HepG2 (cell line): ENCODE measurements around the gene TMEM8B. TPM values are rescaled to one million over a fixed set of nuclear protein-coding genes. Genes with fewer than 3 reads are reported as not detected.

Source experiments
- ARID3A ChIP-seq: IDR thresholded peaks from 2 replicates; pipeline ENCODE4 v1.6.1; 2012; ENCODE audit warnings: low read depth, low read length, improper control_type of control experiment
- CREB3 ChIP-seq: sonication (generic); formaldehyde crosslinking; IDR thresholded peaks from 2 replicates; pipeline ENCODE4 v1.5.0; 2020; ENCODE audit warnings: missing genetic modification reagents
- HOXD1 ChIP-seq: sonication (generic); formaldehyde crosslinking; IDR thresholded peaks from 2 replicates; pipeline ENCODE4 v1.5.0; 2020; ENCODE audit warnings: missing genetic modification reagents
- ISX ChIP-seq: sonication (generic); formaldehyde crosslinking; conservative IDR thresholded peaks from 2 replicates; pipeline ENCODE4 v1.5.0; 2020; ENCODE audit warnings: missing genetic modification reagents
- KAT7 ChIP-seq: IDR thresholded peaks from 2 replicates; pipeline ENCODE4 v1.6.1; 2018; ENCODE audit warnings: borderline replicate concordance, missing compliant biosample characterization
- KLF11 ChIP-seq: IDR thresholded peaks from 2 replicates; pipeline ENCODE4 v1.6.1; 2016; ENCODE audit warnings: missing compliant biosample characterization
- KMT2A ChIP-seq: sonication (generic); formaldehyde crosslinking; IDR thresholded peaks from 2 replicates; pipeline ENCODE4 v1.4.0; 2020; ENCODE audit warnings: missing genetic modification reagents
- MYC ChIP-seq: sonication (generic); formaldehyde crosslinking; IDR thresholded peaks from 2 replicates; pipeline ENCODE4 v1.9.0; 2021; ENCODE audit warnings: missing genetic modification reagents, borderline replicate concordance
- RORA ChIP-seq: sonication (generic); formaldehyde crosslinking; IDR thresholded peaks from 2 replicates; pipeline ENCODE4 v1.5.0; 2020; ENCODE audit warnings: mild to moderate bottlenecking, missing genetic modification reagents, moderate library complexity
- SALL1 ChIP-seq: sonication (generic); formaldehyde crosslinking; IDR thresholded peaks from 2 replicates; pipeline ENCODE4 v1.8.0; 2022; ENCODE audit warnings: mild to moderate bottlenecking, missing genetic modification reagents
- SP4 ChIP-seq: sonication (generic); formaldehyde crosslinking; IDR thresholded peaks from 2 replicates; pipeline ENCODE4 v1.8.1; 2023; ENCODE audit warnings: mild to moderate bottlenecking, missing genetic modification reagents
- TAF15 ChIP-seq: fragments of 200-400 bp; formaldehyde crosslinking; IDR thresholded peaks from one replicate; pipeline ENCODE4 v1.6.1; 2018; ENCODE audit warnings: mild to moderate bottlenecking, low read depth, low read length; ENCODE audit not compliant: poor library complexity, severe bottlenecking
- TBX3 ChIP-seq: fragments of 450-650 bp; IDR thresholded peaks from 2 replicates; pipeline ENCODE4 v1.6.1; 2017; ENCODE audit warnings: antibody characterized with exemption, mild to moderate bottlenecking, inconsistent platforms, borderline replicate concordance
- THYN1 ChIP-seq: sonication (generic); formaldehyde crosslinking; IDR thresholded peaks from 2 replicates; pipeline ENCODE4 v1.8.1; 2023; ENCODE audit warnings: low read depth, mild to moderate bottlenecking, moderate library complexity, missing genetic modification reagents, borderline replicate concordance
- TIGD3 ChIP-seq: sonication (generic); formaldehyde crosslinking; IDR thresholded peaks from 2 replicates; pipeline ENCODE4 v1.5.1; 2020; ENCODE audit warnings: mild to moderate bottlenecking, missing genetic modification reagents, borderline replicate concordance
- ZBTB10 ChIP-seq: sonication (generic); formaldehyde crosslinking; IDR thresholded peaks from 2 replicates; pipeline ENCODE4 v1.4.0; 2020; ENCODE audit warnings: missing genetic modification reagents, borderline replicate concordance
- ZBTB34 ChIP-seq: sonication (generic); formaldehyde crosslinking; IDR thresholded peaks from 2 replicates; pipeline ENCODE4 v1.8.0; 2022; ENCODE audit warnings: mild to moderate bottlenecking, missing genetic modification reagents
- ZFP36L1 ChIP-seq: sonication (generic); formaldehyde crosslinking; IDR thresholded peaks from 2 replicates; pipeline ENCODE4 v1.8.0; 2022; ENCODE audit warnings: mild to moderate bottlenecking, missing genetic modification reagents, moderate library complexity
- ZKSCAN8 ChIP-seq: IDR thresholded peaks from 2 replicates; pipeline ENCODE4 v1.6.1; 2016; ENCODE audit warnings: borderline replicate concordance, missing genetic modification reagents, missing compliant biosample characterization
- ZNF432 ChIP-seq: sonication (generic); formaldehyde crosslinking; IDR thresholded peaks from 2 replicates; pipeline ENCODE4 v1.5.0; 2020; ENCODE audit warnings: missing genetic modification reagents, mild to moderate bottlenecking, borderline replicate concordance
- ZNF670 ChIP-seq: sonication (generic); formaldehyde crosslinking; IDR thresholded peaks from 2 replicates; pipeline ENCODE4 v1.8.0; 2022; ENCODE audit warnings: mild to moderate bottlenecking, missing genetic modification reagents, borderline replicate concordance
- ZNF772 ChIP-seq: sonication (generic); formaldehyde crosslinking; IDR thresholded peaks from 2 replicates; pipeline ENCODE4 v1.5.0; 2020; ENCODE audit warnings: mild to moderate bottlenecking, missing genetic modification reagents
- polyA plus RNA-seq, 8 experiments: library from polyadenylated mRNA; depleted of rRNA in 3 of 8; stranded (reverse) in 7 of 8; unstranded in 1 of 8; fragments of >200 nt; fragmentation: Illumina TruSeq in 4 of 8; extraction: Trizol in 4 of 8; gene quantifications; 2 replicates each; pipeline versions ENCODE4 v1.2.1 to v1.2.3, GENCODE V29; 2011 to 2016; ENCODE audit warnings: low read depth in 4 of 8, missing spikeins in 1 of 8, mixed read lengths in 1 of 8; ENCODE audit not compliant: insufficient read depth in 1 of 8
- total RNA-seq, 5 experiments: library from RNA; depleted of rRNA; stranded (reverse); fragments of >200 nt; fragmentation: Illumina TruSeq; extraction: Trizol; gene quantifications; 2 replicates each; pipeline ENCODE4 v1.2.3, GENCODE V29; 2016; ENCODE audit warnings: low read depth in 1 of 5

TMEM8B gene
- total and polyA plus RNA-seq, 2 of the 13 experiments (the other 11 are each of a cell fraction or from before 2014, with no cell fraction given), result 2.1 to 2.7 TPM

GRCh38 chr9:35905912-35906679 is 77.1 kb downstream of the TMEM8B start, which contains the start of gene HRCT1 (continued):
- TF ChIP-seq ZBTB10 (CRISPR knock-in tag) (no peak), ZFP36L1 (CRISPR knock-in tag) (no peak), THYN1 (CRISPR knock-in tag) (no peak), ZBTB34 (CRISPR knock-in tag) (no peak), ZKSCAN8 (CRISPR knock-in tag) (0 out of 2 replicates have a peak, but pooled peaks have one; percentile 45), KAT7 (CRISPR knock-in tag) (no peak), ZNF670 (no peak), KLF11 (CRISPR knock-in tag) (no peak), CREB3 (no peak), SP4 (CRISPR knock-in tag) (0 out of 2 replicates have a peak, but pooled peaks have one; percentile 18), ISX (CRISPR knock-in tag) (no peak), KMT2A (CRISPR knock-in tag) (no peak), TIGD3 (CRISPR knock-in tag) (no peak), ARID3A (no peak), ZNF432 (CRISPR knock-in tag) (no peak), RORA (CRISPR knock-in tag) (no peak), SALL1 (CRISPR knock-in tag) (peak; percentile 71), ZNF772 (CRISPR knock-in tag) (no peak), HOXD1 (CRISPR knock-in tag) (no peak), TAF15 (no peak), MYC (peak; percentile 53; the same call in 1 of the 2 replicates), TBX3 (no peak)
